Measurements from ENCODE around the gene TEKTIP1.

Gene TEKTIP1

GRCh38 chr19:3513229-3514140 is 25.5 kb upstream of the TEKTIP1 start:
- Mint-ChIP-seq H3K27ac (no peak overlapping the region), H3K27me3 (ENCODE audit: low read depth) (no peaks in the 10 kb centered on the region), H3K36me3 (ENCODE audit: low read depth) (peaks cover 13% of the 10 kb centered on the region), H3K4me1 (ENCODE audit: low read depth) (peaks cover 8% of the 10 kb centered on the region), H3K9me3 (no peaks in the 10 kb centered on the region), H3K4me3 (no peak overlapping the region)
- no peak for DNase-seq (ENCODE audit: low spot score)

GRCh38 chr19:3514930-3515329 is 24.0 kb upstream of the TEKTIP1 start:
- Mint-ChIP-seq H3K27me3 (ENCODE audit: low read depth) (no peaks in the 10 kb centered on the region), H3K4me1 (ENCODE audit: low read depth) (peaks cover 2% of the 10 kb centered on the region), H3K4me3 (no peak overlapping the region), H3K36me3 (ENCODE audit: low read depth) (peaks cover 2% of the 10 kb centered on the region), H3K27ac (no peak overlapping the region), H3K9me3 (no peaks in the 10 kb centered on the region)
- DNase-seq (ENCODE audit: low spot score): no peak

GRCh38 chr19:3515891-3516422 is 23.0 kb upstream of the TEKTIP1 start:
- H3K4me3 Mint-ChIP-seq: no peak overlapping the region
- H3K4me1 Mint-ChIP-seq (ENCODE audit: low read depth): peaks cover 3% of the 10 kb centered on the region

GRCh38 chr19:3516675-3517207 is 22.2 kb upstream of the TEKTIP1 start:
- Mint-ChIP-seq H3K27ac (no peak overlapping the region), H3K4me1 (ENCODE audit: low read depth) (peaks cover 4% of the 10 kb centered on the region), H3K4me3 (no peak overlapping the region), H3K36me3 (ENCODE audit: low read depth) (peaks cover 5% of the 10 kb centered on the region), H3K27me3 (ENCODE audit: low read depth) (no peaks in the 10 kb centered on the region), H3K9me3 (no peaks in the 10 kb centered on the region)
- no peak for DNase-seq (ENCODE audit: low spot score)

More at GRCh38 chr19:3515891-3516422, 23.0 kb upstream of the TEKTIP1 start:
- no peak for DNase-seq (ENCODE audit: low spot score)
- Mint-ChIP-seq H3K27ac (no peak overlapping the region), H3K36me3 (ENCODE audit: low read depth) (peaks cover 2% of the 10 kb centered on the region), H3K9me3 (no peaks in the 10 kb centered on the region), H3K27me3 (ENCODE audit: low read depth) (no peaks in the 10 kb centered on the region)

GRCh38 chr19:3517638-3518037 is 21.3 kb upstream of the TEKTIP1 start:
- Mint-ChIP-seq H3K9me3 (no peaks in the 10 kb centered on the region), H3K36me3 (ENCODE audit: low read depth) (peaks cover 9% of the 10 kb centered on the region), H3K4me3 (no peak overlapping the region), H3K27ac (no peak overlapping the region), H3K4me1 (ENCODE audit: low read depth) (peaks cover 4% of the 10 kb centered on the region), H3K27me3 (ENCODE audit: low read depth) (no peaks in the 10 kb centered on the region)
- no peak for DNase-seq (ENCODE audit: low spot score)

GRCh38 chr19:3518255-3518654 is 20.7 kb upstream of the TEKTIP1 start:
- no peak overlapping the region for H3K4me3 Mint-ChIP-seq
- DNase-seq (ENCODE audit: low spot score): no peak
- no peaks in the 10 kb centered on the region for H3K9me3 Mint-ChIP-seq
- H3K27me3 Mint-ChIP-seq (ENCODE audit: low read depth): no peaks in the 10 kb centered on the region
- no peak overlapping the region for H3K27ac Mint-ChIP-seq
- H3K4me1 Mint-ChIP-seq (ENCODE audit: low read depth): peaks cover 4% of the 10 kb centered on the region
- H3K36me3 Mint-ChIP-seq (ENCODE audit: low read depth): peaks cover 9% of the 10 kb centered on the region

- no peak overlapping the region for H3K4me3 Mint-ChIP-seq
- H3K4me1 Mint-ChIP-seq (ENCODE audit: low read depth): peaks cover 4% of the 10 kb centered on the region
- no peaks in the 10 kb centered on the region for H3K27me3 Mint-ChIP-seq (ENCODE audit: low read depth)
Measured at GRCh38 chr19:3518659-3519058, 20.3 kb upstream of the TEKTIP1 start.

GRCh38 chr19:3519126-3519525 is 19.8 kb upstream of the TEKTIP1 start:
- DNase-seq (ENCODE audit: low spot score): no peak
- H3K27ac Mint-ChIP-seq: no peak overlapping the region
- H3K4me3 Mint-ChIP-seq: no peak overlapping the region
- H3K27me3 Mint-ChIP-seq (ENCODE audit: low read depth): no peaks in the 10 kb centered on the region
- peaks cover 6% of the 10 kb centered on the region for H3K4me1 Mint-ChIP-seq (ENCODE audit: low read depth)
- H3K36me3 Mint-ChIP-seq (ENCODE audit: low read depth): peaks cover 12% of the 10 kb centered on the region
- no peaks in the 10 kb centered on the region for H3K9me3 Mint-ChIP-seq

More at GRCh38 chr19:3518659-3519058, 20.3 kb upstream of the TEKTIP1 start:
- Mint-ChIP-seq H3K36me3 (ENCODE audit: low read depth) (peaks cover 9% of the 10 kb centered on the region), H3K27ac (no peak overlapping the region), H3K9me3 (no peaks in the 10 kb centered on the region)
- DNase-seq (ENCODE audit: low spot score): no peak

GRCh38 chr19:3520166-3521103 is 18.5 kb upstream of the TEKTIP1 start:
- Mint-ChIP-seq H3K27me3 (ENCODE audit: low read depth) (no peaks in the 10 kb centered on the region), H3K9me3 (no peaks in the 10 kb centered on the region), H3K4me1 (ENCODE audit: low read depth) (peaks cover 6% of the 10 kb centered on the region), H3K36me3 (ENCODE audit: low read depth) (peaks cover 15% of the 10 kb centered on the region), H3K27ac (no peak overlapping the region), H3K4me3 (no peak overlapping the region)
- DNase-seq (ENCODE audit: low spot score): no peak

GRCh38 chr19:3521104-3521445 is 17.9 kb upstream of the TEKTIP1 start:
- H3K27ac Mint-ChIP-seq: no peak overlapping the region

GRCh38 chr19:3522421-3523360 is 16.3 kb upstream of the TEKTIP1 start:
- Mint-ChIP-seq H3K4me3 (no peak overlapping the region), H3K27ac (no peak overlapping the region), H3K9me3 (no peaks in the 10 kb centered on the region), H3K36me3 (ENCODE audit: low read depth) (peaks cover 20% of the 10 kb centered on the region), H3K4me1 (ENCODE audit: low read depth) (peaks cover 4% of the 10 kb centered on the region), H3K27me3 (ENCODE audit: low read depth) (no peaks in the 10 kb centered on the region)
- no peak for DNase-seq (ENCODE audit: low spot score)

More at GRCh38 chr19:3521104-3521445, 17.9 kb upstream of the TEKTIP1 start:
- Mint-ChIP-seq H3K36me3 (ENCODE audit: low read depth) (peaks cover 15% of the 10 kb centered on the region), H3K27me3 (ENCODE audit: low read depth) (no peaks in the 10 kb centered on the region), H3K4me3 (no peak overlapping the region), H3K4me1 (ENCODE audit: low read depth) (peaks cover 4% of the 10 kb centered on the region), H3K9me3 (no peaks in the 10 kb centered on the region)
- DNase-seq (ENCODE audit: low spot score): no peak

- H3K4me1 Mint-ChIP-seq (ENCODE audit: low read depth): peaks cover 4% of the 10 kb centered on the region
- H3K9me3 Mint-ChIP-seq: no peaks in the 10 kb centered on the region
- H3K27me3 Mint-ChIP-seq (ENCODE audit: low read depth): no peaks in the 10 kb centered on the region
- no peak for DNase-seq (ENCODE audit: low spot score)
- no peak overlapping the region for H3K27ac Mint-ChIP-seq
- H3K36me3 Mint-ChIP-seq (ENCODE audit: low read depth): peaks cover 20% of the 10 kb centered on the region
- no peak overlapping the region for H3K4me3 Mint-ChIP-seq
Measured at GRCh38 chr19:3523361-3524077, 15.5 kb upstream of the TEKTIP1 start.

Measured in T-helper 2 cell treated with Interferon-gamma antibody and Interleukin-4, amounts not matched to agents 5 μg/mL and 100 μg/mL, for 36 hours (primary cell).